SK-N-SH (cell line): ENCODE data around the gene CERS1. TPM values are rescaled to one million over a fixed set of nuclear protein-coding genes. Genes with fewer than 3 reads are reported as not detected.

Experiments
- CTCF ChIA-PET: fragments of 300-600, 350-600 bp; formaldehyde crosslinking; extraction: SDS; loops from one replicate; lab custom pipeline; 2021; lab: Yijun Ruan, JAX
- POLR2A ChIA-PET: fragments of 350-600 bp; sonication (Branson Sonifier 250); formaldehyde crosslinking; extraction: SDS; loops from one replicate; lab custom pipeline; 2020; ENCODE audit warnings: antibody characterized with exemption, inconsistent platforms; lab: Yijun Ruan, JAX
- DNase-seq: peaks from one replicate; pipeline ENCODE4 v3.0.0; 2012
- H2AFZ ChIP-seq: fragments of 200-600 bp; sonication (generic); 2 replicates; pipeline ENCODE4 v1.8.1; 2016; ENCODE audit warnings: antibody characterized with exemption, mild to moderate bottlenecking, low read depth
- H3F3A ChIP-seq: fragments of 200-600 bp; sonication (generic); replicated peaks from 2 replicates; pipeline ENCODE3; 2016; ENCODE audit warnings: antibody characterized with exemption, mild to moderate bottlenecking; ENCODE audit not compliant: insufficient read depth
- H3K27ac ChIP-seq, 2 experiments: fragments of 200-500 bp in 1 of 2; fragments of 200-600 bp in 1 of 2; sonication (Bioruptor generic) in 1 of 2; sonication (generic), shearing (Covaris generic) in 1 of 2; 2 replicates each; pipeline versions ENCODE4 v1.5.1 to v1.6.1; 2014 to 2016; ENCODE audit warnings: low read depth in 2 of 2, inconsistent platforms in 1 of 2, low read length in 1 of 2, mild to moderate bottlenecking in 1 of 2, mixed read lengths in 1 of 2
- H3K27me3 ChIP-seq: fragments of 200-600 bp; sonication (generic), shearing (Covaris generic); 2 replicates; pipeline ENCODE4 v1.6.1; 2016; ENCODE audit warnings: mixed run types; ENCODE audit not compliant: insufficient read depth
- H3K36me3 ChIP-seq, 2 experiments: fragments of 200-500 bp in 1 of 2; fragments of 200-600 bp in 1 of 2; sonication (Bioruptor generic) in 1 of 2; sonication (generic) in 1 of 2; replicated peaks in 1 of 2; 2 replicates each; pipeline versions ENCODE3 to v1.5.1; 2014 to 2016; ENCODE audit warnings: low read length in 1 of 2, mild to moderate bottlenecking in 1 of 2; ENCODE audit not compliant: insufficient read depth in 2 of 2, control insufficient read depth in 1 of 2
- H3K4me1 ChIP-seq, 2 experiments: fragments of 200-500 bp in 1 of 2; fragments of 200-600 bp in 1 of 2; sonication (Bioruptor generic) in 1 of 2; sonication (generic), shearing (Covaris generic) in 1 of 2; 2 replicates each; pipeline versions ENCODE4 v1.5.1 to v1.6.1; 2014 to 2016; ENCODE audit warnings: low read depth in 1 of 2, low read length in 1 of 2, mixed run types in 1 of 2; ENCODE audit not compliant: insufficient read depth in 2 of 2, control insufficient read depth in 1 of 2
- H3K4me2 ChIP-seq: fragments of 200-600 bp; sonication (generic), shearing (Covaris generic); 2 replicates; pipeline ENCODE4 v1.6.1; 2017; ENCODE audit warnings: mixed run types
- H3K4me3 ChIP-seq, 2 experiments: fragments of 200-500 bp in 1 of 2; fragments of 200-600 bp in 1 of 2; sonication (Bioruptor generic) in 1 of 2; sonication (generic), shearing (Covaris generic) in 1 of 2; 2 replicates each; pipeline versions ENCODE4 v1.5.1 to v1.8.1; 2014 to 2016; ENCODE audit warnings: low read depth in 2 of 2, inconsistent platforms in 1 of 2, low read length in 1 of 2, mild to moderate bottlenecking in 1 of 2, mixed read lengths in 1 of 2, moderate library complexity in 1 of 2
- H3K79me2 ChIP-seq: fragments of 200-600 bp; sonication (generic); 2 replicates; pipeline ENCODE4 v1.8.1; 2017; ENCODE audit warnings: mild to moderate bottlenecking; ENCODE audit not compliant: insufficient read depth
- H3K9ac ChIP-seq: fragments of 200-600 bp; sonication (generic); 2 replicates; pipeline ENCODE4 v1.6.1; 2017; ENCODE audit warnings: mixed run types
- H3K9me2 ChIP-seq: fragments of 200-600 bp; sonication (generic); 2 replicates; pipeline ENCODE4 v1.6.1; 2017; ENCODE audit warnings: mixed run types
- H3K9me3 ChIP-seq: fragments of 200-600 bp; sonication (generic); 2 replicates; pipeline ENCODE4 v1.6.1; 2017; ENCODE audit warnings: mixed run types, mild to moderate bottlenecking, moderate library complexity
- H4K20me1 ChIP-seq: fragments of 200-600 bp; sonication (generic); 2 replicates; pipeline ENCODE4 v1.6.1; 2017; ENCODE audit warnings: mild to moderate bottlenecking, mixed run types; ENCODE audit not compliant: insufficient read depth
- CHD2 ChIP-seq: fragments of 150-350 bp; IDR thresholded peaks from 2 replicates; pipeline ENCODE4 v1.6.1; 2018; ENCODE audit warnings: low read length; ENCODE audit not compliant: partially characterized antibody
- EP300 ChIP-seq, 2 experiments: IDR thresholded peaks; 2 replicates each; pipeline versions ENCODE4 v1.4.0 to v1.6.1; 2012; ENCODE audit warnings: borderline replicate concordance in 1 of 2, low read depth in 1 of 2, low read length in 1 of 2
- EZH2phosphoT487 ChIP-seq: fragments of 200-600 bp; sonication (generic); IDR thresholded peaks from 2 replicates; pipeline ENCODE4 v1.6.1; 2017; ENCODE audit warnings: low read depth, mixed run types, mild to moderate bottlenecking, antibody characterized with exemption, moderate library complexity, borderline replicate concordance
- FOXM1 ChIP-seq: IDR thresholded peaks from 2 replicates; pipeline ENCODE4 v1.4.0; 2012; ENCODE audit warnings: low read depth, mild to moderate bottlenecking
- GABPA ChIP-seq: IDR thresholded peaks from 2 replicates; pipeline ENCODE4 v1.4.0; 2012; ENCODE audit warnings: low read depth, mild to moderate bottlenecking
- NFIC ChIP-seq: IDR thresholded peaks from 2 replicates; pipeline ENCODE4 v1.4.0; 2012; ENCODE audit warnings: borderline replicate concordance
- NRF1 ChIP-seq: IDR thresholded peaks from 2 replicates; pipeline ENCODE4 v1.6.1; 2012; ENCODE audit warnings: low read depth, mild to moderate bottlenecking, low read length
- RAD21 ChIP-seq: IDR thresholded peaks from 2 replicates; pipeline ENCODE4 v1.6.1; 2012; ENCODE audit warnings: mild to moderate bottlenecking, low read length
- RCOR1 ChIP-seq: fragments of 150-350 bp; IDR thresholded peaks from 2 replicates; pipeline ENCODE4 v1.6.1; 2017; ENCODE audit warnings: antibody characterized with exemption, low read length
- RFX5 ChIP-seq: IDR thresholded peaks from 2 replicates; pipeline ENCODE4 v1.6.1; 2012; ENCODE audit warnings: mild to moderate bottlenecking, improper control_type of control experiment, low read length
- SIN3A ChIP-seq: IDR thresholded peaks from 2 replicates; pipeline ENCODE4 v1.6.1; 2012; ENCODE audit warnings: low read depth, mild to moderate bottlenecking, low read length, moderate library complexity, borderline replicate concordance
- TAF1 ChIP-seq: IDR thresholded peaks from 2 replicates; pipeline ENCODE4 v1.6.1; 2012; ENCODE audit warnings: low read depth, mild to moderate bottlenecking, low read length, moderate library complexity, borderline replicate concordance
- TEAD4 ChIP-seq: IDR thresholded peaks from 2 replicates; pipeline ENCODE4 v1.4.0; 2012; ENCODE audit warnings: mild to moderate bottlenecking, borderline replicate concordance; ENCODE audit not compliant: insufficient read depth
- YY1 ChIP-seq: IDR thresholded peaks from 2 replicates; pipeline ENCODE4 v1.4.0; 2012; ENCODE audit warnings: low read depth, mild to moderate bottlenecking
- WGBS: methylation state at CpG from one replicate; pipeline ENCODE4 v1.1.6; 2017; ENCODE audit warnings: low lambda C conversion rate; 5-methylcytosine and 5-hydroxymethylcytosine counted together
- polyA plus RNA-seq, 3 experiments: library from polyadenylated mRNA; depleted of rRNA; stranded (reverse); fragments of >200 nt; gene quantifications; 2 replicates each; pipeline ENCODE4 v1.2.3, GENCODE V29; 2012
- TF ChIP-seq, protein P1 (sequence below): fragments of 200-600 bp; sonication (generic); IDR thresholded peaks from 2 replicates; pipeline ENCODE4 v1.6.1; 2017; ENCODE audit warnings: antibody characterized with exemption, mild to moderate bottlenecking, moderate library complexity
- TF ChIP-seq, protein P2 (sequence below): IDR thresholded peaks from 2 replicates; pipeline ENCODE4 v1.6.1; 2012; ENCODE audit warnings: mild to moderate bottlenecking, low read depth, low read length, moderate library complexity
- TF ChIP-seq, protein P3 (sequence below): IDR thresholded peaks from 2 replicates; pipeline ENCODE4 v1.4.0; 2012; ENCODE audit warnings: low read depth, borderline replicate concordance
- TF ChIP-seq, protein P4 (sequence below): fragments of 150-350 bp; IDR thresholded peaks from 2 replicates; pipeline ENCODE4 v1.6.1; 2016; ENCODE audit warnings: mild to moderate bottlenecking, low read depth, low read length

The CERS1 gene
- polyA plus RNA-seq, 1 of the 3 experiments (the other 2 are of a cell fraction), result 7.3 TPM

DNA sequence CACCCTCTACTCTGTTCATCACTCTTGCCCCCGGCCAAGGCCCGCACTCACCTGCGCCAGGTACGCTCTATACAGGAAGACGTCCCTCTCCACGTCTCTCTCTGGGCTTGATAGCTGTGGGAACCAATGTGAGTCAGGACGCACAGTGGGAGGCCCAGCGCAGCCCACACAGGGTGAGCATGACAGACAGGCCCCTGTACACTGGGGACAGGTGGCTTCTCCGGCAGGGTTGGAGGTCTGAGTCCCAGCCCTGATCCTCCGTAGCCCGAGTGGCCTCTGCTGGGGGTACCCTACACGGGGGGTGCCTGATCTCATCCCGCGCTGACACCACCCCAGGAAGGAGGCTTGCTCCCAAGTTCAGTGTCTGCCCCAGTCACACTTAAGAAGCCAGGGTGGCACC is 17.0 kb upstream of the CERS1 start:
- no CpG with 5 or more reads among the region's 14 CpGs for WGBS
- H3K36me3 ChIP-seq, result peaks cover 33 to 39% of the 10 kb centered on the region in 2 experiments
- H3F3A ChIP-seq, result no peaks in the 10 kb centered on the region
- H3K27me3 ChIP-seq, result no peaks in the 10 kb centered on the region
- TF ChIP-seq NRF1 (no peak), RFX5 (no peak), RCOR1 (no peak), FOXM1 (no peak), TAF1 (no peak), RAD21 (no peak), SIN3A (no peak), EZH2phosphoT487 (no peak), NFIC (no peak), GABPA (no peak), EP300 (IDR thresholded peaks at IDR 0.05; ENCODE audit: borderline replicate concordance in 1 of 2, low read depth in 1 of 2, low read length in 1 of 2) (no peak), TEAD4 (no peak), YY1 (no peak), CHD2 (no peak)
- TF ChIP-seq, protein P1, sequence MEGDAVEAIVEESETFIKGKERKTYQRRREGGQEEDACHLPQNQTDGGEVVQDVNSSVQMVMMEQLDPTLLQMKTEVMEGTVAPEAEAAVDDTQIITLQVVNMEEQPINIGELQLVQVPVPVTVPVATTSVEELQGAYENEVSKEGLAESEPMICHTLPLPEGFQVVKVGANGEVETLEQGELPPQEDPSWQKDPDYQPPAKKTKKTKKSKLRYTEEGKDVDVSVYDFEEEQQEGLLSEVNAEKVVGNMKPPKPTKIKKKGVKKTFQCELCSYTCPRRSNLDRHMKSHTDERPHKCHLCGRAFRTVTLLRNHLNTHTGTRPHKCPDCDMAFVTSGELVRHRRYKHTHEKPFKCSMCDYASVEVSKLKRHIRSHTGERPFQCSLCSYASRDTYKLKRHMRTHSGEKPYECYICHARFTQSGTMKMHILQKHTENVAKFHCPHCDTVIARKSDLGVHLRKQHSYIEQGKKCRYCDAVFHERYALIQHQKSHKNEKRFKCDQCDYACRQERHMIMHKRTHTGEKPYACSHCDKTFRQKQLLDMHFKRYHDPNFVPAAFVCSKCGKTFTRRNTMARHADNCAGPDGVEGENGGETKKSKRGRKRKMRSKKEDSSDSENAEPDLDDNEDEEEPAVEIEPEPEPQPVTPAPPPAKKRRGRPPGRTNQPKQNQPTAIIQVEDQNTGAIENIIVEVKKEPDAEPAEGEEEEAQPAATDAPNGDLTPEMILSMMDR, result no peak
- TF ChIP-seq, protein P2, sequence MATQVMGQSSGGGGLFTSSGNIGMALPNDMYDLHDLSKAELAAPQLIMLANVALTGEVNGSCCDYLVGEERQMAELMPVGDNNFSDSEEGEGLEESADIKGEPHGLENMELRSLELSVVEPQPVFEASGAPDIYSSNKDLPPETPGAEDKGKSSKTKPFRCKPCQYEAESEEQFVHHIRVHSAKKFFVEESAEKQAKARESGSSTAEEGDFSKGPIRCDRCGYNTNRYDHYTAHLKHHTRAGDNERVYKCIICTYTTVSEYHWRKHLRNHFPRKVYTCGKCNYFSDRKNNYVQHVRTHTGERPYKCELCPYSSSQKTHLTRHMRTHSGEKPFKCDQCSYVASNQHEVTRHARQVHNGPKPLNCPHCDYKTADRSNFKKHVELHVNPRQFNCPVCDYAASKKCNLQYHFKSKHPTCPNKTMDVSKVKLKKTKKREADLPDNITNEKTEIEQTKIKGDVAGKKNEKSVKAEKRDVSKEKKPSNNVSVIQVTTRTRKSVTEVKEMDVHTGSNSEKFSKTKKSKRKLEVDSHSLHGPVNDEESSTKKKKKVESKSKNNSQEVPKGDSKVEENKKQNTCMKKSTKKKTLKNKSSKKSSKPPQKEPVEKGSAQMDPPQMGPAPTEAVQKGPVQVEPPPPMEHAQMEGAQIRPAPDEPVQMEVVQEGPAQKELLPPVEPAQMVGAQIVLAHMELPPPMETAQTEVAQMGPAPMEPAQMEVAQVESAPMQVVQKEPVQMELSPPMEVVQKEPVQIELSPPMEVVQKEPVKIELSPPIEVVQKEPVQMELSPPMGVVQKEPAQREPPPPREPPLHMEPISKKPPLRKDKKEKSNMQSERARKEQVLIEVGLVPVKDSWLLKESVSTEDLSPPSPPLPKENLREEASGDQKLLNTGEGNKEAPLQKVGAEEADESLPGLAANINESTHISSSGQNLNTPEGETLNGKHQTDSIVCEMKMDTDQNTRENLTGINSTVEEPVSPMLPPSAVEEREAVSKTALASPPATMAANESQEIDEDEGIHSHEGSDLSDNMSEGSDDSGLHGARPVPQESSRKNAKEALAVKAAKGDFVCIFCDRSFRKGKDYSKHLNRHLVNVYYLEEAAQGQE, result no peak
- TF ChIP-seq, protein P3, sequence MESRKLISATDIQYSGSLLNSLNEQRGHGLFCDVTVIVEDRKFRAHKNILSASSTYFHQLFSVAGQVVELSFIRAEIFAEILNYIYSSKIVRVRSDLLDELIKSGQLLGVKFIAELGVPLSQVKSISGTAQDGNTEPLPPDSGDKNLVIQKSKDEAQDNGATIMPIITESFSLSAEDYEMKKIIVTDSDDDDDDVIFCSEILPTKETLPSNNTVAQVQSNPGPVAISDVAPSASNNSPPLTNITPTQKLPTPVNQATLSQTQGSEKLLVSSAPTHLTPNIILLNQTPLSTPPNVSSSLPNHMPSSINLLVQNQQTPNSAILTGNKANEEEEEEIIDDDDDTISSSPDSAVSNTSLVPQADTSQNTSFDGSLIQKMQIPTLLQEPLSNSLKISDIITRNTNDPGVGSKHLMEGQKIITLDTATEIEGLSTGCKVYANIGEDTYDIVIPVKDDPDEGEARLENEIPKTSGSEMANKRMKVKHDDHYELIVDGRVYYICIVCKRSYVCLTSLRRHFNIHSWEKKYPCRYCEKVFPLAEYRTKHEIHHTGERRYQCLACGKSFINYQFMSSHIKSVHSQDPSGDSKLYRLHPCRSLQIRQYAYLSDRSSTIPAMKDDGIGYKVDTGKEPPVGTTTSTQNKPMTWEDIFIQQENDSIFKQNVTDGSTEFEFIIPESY, result no peak
- TF ChIP-seq, protein P4, sequence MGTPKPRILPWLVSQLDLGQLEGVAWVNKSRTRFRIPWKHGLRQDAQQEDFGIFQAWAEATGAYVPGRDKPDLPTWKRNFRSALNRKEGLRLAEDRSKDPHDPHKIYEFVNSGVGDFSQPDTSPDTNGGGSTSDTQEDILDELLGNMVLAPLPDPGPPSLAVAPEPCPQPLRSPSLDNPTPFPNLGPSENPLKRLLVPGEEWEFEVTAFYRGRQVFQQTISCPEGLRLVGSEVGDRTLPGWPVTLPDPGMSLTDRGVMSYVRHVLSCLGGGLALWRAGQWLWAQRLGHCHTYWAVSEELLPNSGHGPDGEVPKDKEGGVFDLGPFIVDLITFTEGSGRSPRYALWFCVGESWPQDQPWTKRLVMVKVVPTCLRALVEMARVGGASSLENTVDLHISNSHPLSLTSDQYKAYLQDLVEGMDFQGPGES, result no peak
- H3K79me2 ChIP-seq, result peaks cover 66% of the 10 kb centered on the region
- no peak overlapping the region for H3K4me3 ChIP-seq
- no peak overlapping the region for H3K9ac ChIP-seq
- H3K9me2 ChIP-seq, result no peaks in the 10 kb centered on the region
- H3K4me1 ChIP-seq, result peaks cover 2 to 5% of the 10 kb centered on the region in 2 experiments; a peak in 2 of 4 replicates
- H3K9me3 ChIP-seq, result no peaks in the 10 kb centered on the region
- H4K20me1 ChIP-seq, result peaks cover 59% of the 10 kb centered on the region
- ChIA-PET CTCF (interaction anchor here (0.8 to 1.9 kb wide), 3 partner anchors 17 to 74 kb away, joined by 4 to 7 read pairs (median 5); partner anchors contain the start of gene CERS1), POLR2A (no interaction called here)
- H2AFZ ChIP-seq, result no peak overlapping the region
- H3K27ac ChIP-seq, result no peak overlapping the region
- H3K4me2 ChIP-seq, result no peak overlapping the region
- DNase-seq, result no peak
